ENCODE data around the gene SNRNP200. TPM values are rescaled to one million over a fixed set of nuclear protein-coding genes. Genes with fewer than 3 reads are reported as not detected.

SNRNP200 gene
- total RNA-seq, 1 experiment from 2014 or later = 34.9 TPM

Other genes starting within 250 kb of the SNRNP200 start
- 0.42 TPM in 1 of 2 replicates, not detected in the other for gene ADRA2B, start 189.0 kb downstream of the SNRNP200 start, total RNA-seq (2014; rRNA removed; shearing (Covaris generic))
- not detected in 2 replicates for gene ASTL, start 167.0 kb downstream of the SNRNP200 start, total RNA-seq (2014; rRNA removed; shearing (Covaris generic))
- gene DUSP2, start 160.1 kb downstream of the SNRNP200 start, total RNA-seq (2014; rRNA removed; shearing (Covaris generic)) = 21.1 and 24.4 TPM in 2 replicates
- gene STARD7, start 96.7 kb downstream of the SNRNP200 start, total RNA-seq (2014; rRNA removed; shearing (Covaris generic)) = 176 and 199 TPM in 2 replicates
- 16.2 and 19.1 TPM in 2 replicates for gene TMEM127, start 39.5 kb downstream of the SNRNP200 start, total RNA-seq (2014; rRNA removed; shearing (Covaris generic))
- gene CIAO1, start 39.3 kb downstream of the SNRNP200 start, total RNA-seq (2014; rRNA removed; shearing (Covaris generic)) = 136 and 166 TPM in 2 replicates
- gene ITPRIPL1, start 19.8 kb upstream of the SNRNP200 start, total RNA-seq (2014; rRNA removed; shearing (Covaris generic)) = 2.4 and 2.7 TPM in 2 replicates
- gene NCAPH, start 30.2 kb upstream of the SNRNP200 start, total RNA-seq (2014; rRNA removed; shearing (Covaris generic)) = 56.2 and 66.9 TPM in 2 replicates
- 0.23 and 1.2 TPM in 2 replicates for gene NEURL3, start 199.8 kb upstream of the SNRNP200 start, total RNA-seq (2014; rRNA removed; shearing (Covaris generic))
- 2.9 and 5.4 TPM in 2 replicates for gene ARID5A, start 231.2 kb upstream of the SNRNP200 start, total RNA-seq (2014; rRNA removed; shearing (Covaris generic))